Right lobe of liver (tissue), 6 donors: Measurements from ENCODE around the gene FOXP2. TPM values are rescaled to one million over a fixed set of nuclear protein-coding genes. Genes with fewer than 3 reads are reported as not detected.

Experiments used
- ATAC-seq, 4 donors: fragments of 200-7000 bp; cut with Tn5 transposase; one replicate each; pipeline ENCODE4 v1.9.1; 2020; ENCODE audit warnings: mild to moderate bottlenecking in 4 of 4, moderate library complexity in 4 of 4
- DNase-seq, 3 donors: peaks; one replicate each; pipeline ENCODE4 v3.0.0-alpha.2; 2020
- H3K27ac ChIP-seq, 3 donors: fragments of 200-600 bp; one replicate each; pipeline ENCODE4 v1.8.0; 2022
- H3K27me3 ChIP-seq, 2 donors: fragments of 200-600 bp; one replicate each; pipeline ENCODE4 v1.8.0; 2022
- H3K36me3 ChIP-seq, 4 donors: fragments of 200-600 bp; sonication (generic) in 1 of 4; one replicate each; pipeline versions ENCODE4 v1.5.1 to v1.8.0; 2017 to 2022; ENCODE audit warnings: control low read depth in 1 of 4
- H3K4me1 ChIP-seq, 4 donors: fragments of 200-600 bp; sonication (generic) in 1 of 4; one replicate each; pipeline versions ENCODE4 v1.5.1 to v1.8.0; 2017 to 2022; ENCODE audit warnings: control low read depth in 1 of 4
- H3K4me3 ChIP-seq, 3 donors: fragments of 200-600 bp; one replicate each; pipeline ENCODE4 v1.8.0; 2022
- H3K9me3 ChIP-seq, 4 donors: fragments of 200-600 bp; sonication (generic) in 1 of 4; one replicate each; pipeline versions ENCODE4 v1.5.1 to v1.8.0; 2017 to 2022; ENCODE audit warnings: control low read depth in 1 of 4
- CTCF ChIP-seq, 4 donors: fragments of 200-600 bp in 3 of 4; fragments of 450-650 bp in 1 of 4; IDR thresholded peaks; one replicate each; pipeline versions ENCODE4 v1.5.1 to v1.8.0; 2016 to 2022; ENCODE audit warnings: antibody characterized with exemption in 4 of 4, mild to moderate bottlenecking in 2 of 4
- POLR2A ChIP-seq: fragments of 450-650 bp; IDR thresholded peaks from one replicate; pipeline ENCODE4 v1.6.1; 2017; ENCODE audit warnings: antibody characterized with exemption, mild to moderate bottlenecking
- WGBS: methylation state at CpG from one replicate; pipeline ENCODE4 v1.1.6; 2018; ENCODE audit warnings: low coverage, low lambda C conversion rate; ENCODE audit not compliant: insufficient coverage; ENCODE audit errors: missing lambda C conversion rate; 5-methylcytosine and 5-hydroxymethylcytosine counted together
- intact Hi-C, 2 donors: fragments of 100-400 bp; cut with DNase I; formaldehyde crosslinking; loops; one replicate each; pipeline versions ENCODE4 v1.11.2 to v1.14.1; 2022
- total RNA-seq, 6 experiments: library from RNA; depleted of rRNA in 2 of 6; stranded (reverse); fragments of >200 nt in 2 of 6; fragmentation: NEBNext Ultra II Directional in 3 of 6; extraction: Animal tissue kit (Norgen Biotek cat#: 25700) in 3 of 6; gene quantifications; one replicate each; pipeline versions ENCODE4 v1.1.0 to v1.2.4, GENCODE V29; 2016 to 2023
- donor health status: DM: no; HTN: yes; CAD: no.
- donor health status: DM: no; HTN: no; CAD: no.
- donor health status: DM: no; HTN: no; CAD: no.
- donor health status: DM: no; HTN: yes; CAD: no.
- donor health status: DM: no; HTN: yes; CAD: no.

FOXP2 gene
- total RNA-seq, 6 experiments from 2014 or later: 2.9 to 8.3 (median 4.4) TPM

GRCh38 chr7:114645451-114645850 lies 230.8 kb downstream of the FOXP2 start:
- Histone ChIP-seq H3K36me3 (no peaks in the 10 kb centered on the region), H3K9me3 (no peaks in the 10 kb centered on the region), H3K4me3 (no peak overlapping the region), H3K4me1 (peaks cover 0 to 5% (median 0%) of the 10 kb centered on the region in 4 donors), H3K27ac (no peak overlapping the region), H3K27me3 (no peaks in the 10 kb centered on the region)
- DNase-seq: no peak
- TF ChIP-seq POLR2A (no peak), CTCF (IDR thresholded peaks at IDR 0.05) (no peak)
- intact Hi-C loops: no loop called here
- no peak for ATAC-seq

GRCh38 chr7:114647518-114647917 lies 232.9 kb downstream of the FOXP2 start:
- Histone ChIP-seq H3K27ac (no peak overlapping the region), H3K9me3 (no peaks in the 10 kb centered on the region), H3K36me3 (no peaks in the 10 kb centered on the region), H3K4me1 (no peaks in the 10 kb centered on the region), H3K27me3 (no peaks in the 10 kb centered on the region), H3K4me3 (no peak overlapping the region)
- ATAC-seq: no peak
- no peak for DNase-seq
- TF ChIP-seq CTCF (IDR thresholded peaks at IDR 0.05): no peak
- no peak for TF ChIP-seq POLR2A
- intact Hi-C loops: no loop called here

- H3K36me3 ChIP-seq: no peaks in the 10 kb centered on the region
- no peak overlapping the region for H3K4me3 ChIP-seq
- DNase-seq (no peak), ATAC-seq (no peak)
- no peaks in the 10 kb centered on the region for H3K27me3 ChIP-seq
- intact Hi-C loops: no loop called here
- H3K27ac ChIP-seq: no peak overlapping the region
- TF ChIP-seq POLR2A (no peak), CTCF (IDR thresholded peaks at IDR 0.05) (no peak)
- no peaks in the 10 kb centered on the region for H3K9me3 ChIP-seq
- no peaks in the 10 kb centered on the region for H3K4me1 ChIP-seq
Observed at GRCh38 chr7:114648117-114648516, 233.5 kb downstream of the FOXP2 start.

GRCh38 chr7:114648680-114649079 lies 234.1 kb downstream of the FOXP2 start:
- WGBS: 92% methylated on average over 4 of the region's 4 CpGs
- H3K27me3 ChIP-seq: no peaks in the 10 kb centered on the region
- H3K36me3 ChIP-seq: no peaks in the 10 kb centered on the region
- ATAC-seq (no peak), DNase-seq (no peak)
- H3K4me3 ChIP-seq: no peak overlapping the region
- H3K4me1 ChIP-seq: no peaks in the 10 kb centered on the region
- H3K9me3 ChIP-seq: no peaks in the 10 kb centered on the region
- H3K27ac ChIP-seq: no peak overlapping the region
- intact Hi-C loops: no loop called here
- TF ChIP-seq POLR2A: no peak
- TF ChIP-seq CTCF (IDR thresholded peaks at IDR 0.05): no peak

GRCh38 chr7:114649689-114650088 lies 235.1 kb downstream of the FOXP2 start:
- intact Hi-C loops: no loop called here
- ATAC-seq: no peak
- TF ChIP-seq CTCF (IDR thresholded peaks at IDR 0.05) (no peak), POLR2A (no peak)
- H3K27me3 ChIP-seq: no peaks in the 10 kb centered on the region
- H3K27ac ChIP-seq: no peak overlapping the region
- H3K4me3 ChIP-seq: no peak overlapping the region
- no peaks in the 10 kb centered on the region for H3K36me3 ChIP-seq
- WGBS: 89% methylated on average over 3 of the region's 3 CpGs
- no peak for DNase-seq
- no peaks in the 10 kb centered on the region for H3K4me1 ChIP-seq
- H3K9me3 ChIP-seq: no peaks in the 10 kb centered on the region
